ENCODE measurements around the gene HMCN2.

The HMCN2 gene

GRCh38 chr9:130372057-130372456, 106.5 kb downstream of the HMCN2 start:
- no peak for DNase-seq

- DNase-seq, result no peak
Measured at GRCh38 chr9:130373679-130374325, 108.2 kb downstream of the HMCN2 start.

DNA sequence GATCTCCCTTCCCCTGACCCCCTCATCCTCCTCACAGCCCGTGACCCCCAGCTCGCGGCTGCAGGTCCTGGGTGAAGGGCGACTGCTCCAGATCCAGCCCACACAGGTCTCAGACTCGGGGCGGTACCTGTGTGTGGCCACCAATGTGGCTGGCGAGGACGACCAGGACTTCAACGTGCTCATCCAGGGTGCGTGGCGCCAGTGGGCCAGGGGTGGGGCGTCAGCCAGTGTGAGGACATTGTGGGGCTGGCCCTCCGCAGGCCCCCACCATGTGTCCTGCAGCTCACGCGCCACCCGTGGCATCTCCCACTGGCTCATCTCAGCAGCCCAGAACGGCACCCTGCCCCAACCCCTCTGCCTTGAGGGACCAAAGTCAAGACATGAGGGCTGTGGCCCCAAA, 112.1 kb downstream of the HMCN2 start:
- no peak for DNase-seq

DNA sequence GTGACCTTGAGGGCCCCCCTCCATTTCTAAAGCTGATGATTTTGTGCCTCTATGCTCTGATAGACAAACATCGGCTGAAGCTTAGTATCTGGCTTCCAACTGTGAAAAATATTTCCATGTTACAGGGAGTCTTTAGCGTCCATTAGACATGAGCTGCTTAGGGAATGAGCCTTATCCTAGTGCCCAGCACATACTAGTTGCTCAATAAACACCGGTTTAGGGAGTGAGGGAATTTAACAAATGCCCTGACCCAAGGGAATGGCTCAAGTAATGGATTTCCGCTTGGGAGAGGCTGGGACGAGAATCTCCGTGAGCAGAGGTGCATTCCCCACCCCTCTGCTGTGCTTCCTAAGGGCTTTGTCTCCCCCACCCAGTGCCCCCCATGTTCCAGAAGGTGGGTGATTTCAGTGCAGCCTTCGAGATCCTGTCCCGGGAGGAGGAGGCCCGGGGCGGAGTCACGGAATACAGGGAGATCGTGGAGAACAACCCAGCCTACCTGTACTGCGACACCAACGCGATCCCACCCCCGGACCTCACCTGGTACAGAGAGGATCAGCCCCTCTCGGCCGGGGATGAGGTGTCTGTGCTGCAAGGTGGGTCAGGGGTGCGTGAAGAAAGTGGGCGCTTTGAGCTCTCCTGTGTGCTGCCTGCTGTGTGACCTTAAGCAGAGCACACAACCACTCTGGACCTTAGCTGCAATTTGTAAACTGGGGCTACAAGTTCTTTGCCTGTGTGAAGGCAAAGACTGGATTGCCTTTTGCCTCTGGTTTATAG, 113.5 kb downstream of the HMCN2 start:
- no peak for DNase-seq

DNA sequence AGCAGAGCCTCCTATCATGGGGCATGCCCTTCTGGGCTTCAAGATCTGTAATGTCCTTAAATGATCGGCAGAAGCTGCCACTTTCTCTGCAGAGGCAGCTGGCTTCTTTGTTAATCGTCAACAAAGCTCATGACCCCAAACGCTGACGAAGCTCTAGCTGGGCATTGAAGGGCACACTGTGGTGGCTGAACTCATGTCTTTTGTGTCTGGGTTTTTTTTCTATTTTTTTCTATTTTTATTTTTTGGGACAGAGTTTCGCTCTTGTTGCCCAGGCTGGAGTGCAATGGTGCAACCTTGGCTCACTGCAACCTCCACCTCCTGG, 114.0 kb downstream of the HMCN2 start:
- no peak for DNase-seq

DNA sequence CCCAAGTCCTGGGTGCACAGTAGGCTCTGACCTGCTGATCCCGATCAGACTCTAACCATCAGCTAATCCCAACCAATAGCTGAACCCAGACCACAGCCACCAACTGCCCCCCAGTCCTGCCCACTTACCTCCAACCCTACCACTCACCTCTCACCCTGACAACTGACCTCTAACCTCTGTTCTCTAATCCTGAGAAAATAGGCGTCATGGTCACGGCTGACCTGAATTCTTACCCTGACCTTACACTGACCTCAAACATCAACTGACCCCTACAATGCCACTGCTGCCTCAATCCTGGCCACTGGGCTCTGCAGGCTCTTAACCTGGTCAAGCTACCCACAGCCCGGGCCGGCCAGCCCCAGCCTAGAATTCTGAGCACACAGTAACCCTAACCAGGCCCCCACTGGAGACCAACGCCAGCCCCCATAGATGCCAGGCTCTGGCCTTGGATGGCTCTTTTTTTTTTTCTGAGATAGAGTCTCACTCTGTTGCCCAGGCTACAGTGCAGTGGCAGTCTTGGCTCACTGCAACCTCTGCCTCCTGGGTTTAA, 115.4 kb downstream of the HMCN2 start:
- no peak for DNase-seq

GRCh38 chr9:130381660-130382059, 116.1 kb downstream of the HMCN2 start:
- no peak for DNase-seq

GRCh38 chr9:130382096-130382495, 116.5 kb downstream of the HMCN2 start:
- no peak for DNase-seq

DNA sequence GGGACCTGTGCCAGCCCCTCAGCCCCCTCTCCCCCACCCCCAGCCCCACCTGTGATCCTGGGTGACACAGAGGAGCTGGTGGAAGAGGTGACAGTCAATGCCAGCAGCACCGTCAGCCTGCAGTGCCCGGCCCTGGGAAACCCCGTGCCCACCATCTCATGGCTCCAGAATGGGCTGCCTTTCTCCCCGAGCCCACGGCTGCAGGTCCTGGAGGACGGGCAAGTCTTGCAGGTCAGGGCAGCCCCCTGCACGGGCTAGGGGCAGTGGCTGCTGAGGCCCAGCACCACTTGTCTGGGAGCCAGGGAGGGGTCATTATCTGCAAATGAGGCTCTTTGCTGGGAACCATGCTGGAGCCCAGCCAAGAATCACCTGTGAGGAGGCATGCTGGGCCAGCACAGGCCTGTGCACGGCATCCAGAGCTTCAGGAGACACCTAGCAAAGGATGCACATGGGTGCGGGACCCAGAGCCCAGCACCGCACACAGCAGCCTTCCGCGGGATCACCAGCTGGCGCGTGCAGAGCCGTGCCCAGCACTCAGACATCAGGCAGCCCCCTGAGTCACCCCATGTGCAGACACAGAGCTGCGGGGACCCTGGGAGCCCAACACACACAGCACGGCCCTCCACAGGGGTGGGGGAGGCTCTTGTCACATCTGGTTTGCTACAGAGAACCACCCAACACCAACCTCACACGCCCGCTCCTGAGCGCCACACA, 117.2 kb downstream of the HMCN2 start:
- no peak for DNase-seq

- DNase-seq, result no peak
Measured at GRCh38 chr9:130383350-130383715, 117.8 kb downstream of the HMCN2 start.

DNA sequence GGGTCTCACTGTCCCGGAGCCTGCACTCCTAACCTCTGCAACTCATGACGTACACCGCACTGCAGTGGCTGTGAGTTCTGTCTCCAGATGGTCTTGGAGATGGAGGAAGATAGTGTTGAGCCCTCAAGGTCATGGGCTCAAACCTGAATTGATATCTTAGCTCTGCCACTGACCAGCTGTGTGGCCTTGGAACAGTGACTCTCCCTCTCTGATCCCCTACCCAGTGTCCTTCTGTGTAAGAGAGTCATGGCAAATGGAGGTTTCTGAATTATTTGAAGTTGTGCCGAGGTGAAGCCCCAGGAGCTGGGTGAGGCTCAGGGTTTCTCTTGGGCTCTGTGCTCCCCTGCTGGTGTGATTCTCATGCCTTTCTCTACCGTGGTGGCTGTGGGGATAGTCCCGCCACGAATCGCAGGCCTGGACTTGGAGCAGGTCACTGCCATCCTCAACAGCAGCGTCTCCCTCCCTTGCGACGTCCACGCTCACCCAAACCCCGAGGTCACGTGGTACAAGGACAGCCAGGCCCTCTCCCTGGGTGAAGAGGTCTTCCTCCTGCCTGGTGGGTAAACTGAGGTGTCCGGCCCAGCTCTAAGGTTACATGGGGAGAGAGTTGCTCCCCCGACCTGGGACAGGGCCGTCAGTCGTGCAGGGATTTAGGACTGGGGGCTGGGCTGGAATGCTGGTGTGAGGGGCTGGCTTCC, 118.6 kb downstream of the HMCN2 start:
- DNase-seq, result no peak

DNA sequence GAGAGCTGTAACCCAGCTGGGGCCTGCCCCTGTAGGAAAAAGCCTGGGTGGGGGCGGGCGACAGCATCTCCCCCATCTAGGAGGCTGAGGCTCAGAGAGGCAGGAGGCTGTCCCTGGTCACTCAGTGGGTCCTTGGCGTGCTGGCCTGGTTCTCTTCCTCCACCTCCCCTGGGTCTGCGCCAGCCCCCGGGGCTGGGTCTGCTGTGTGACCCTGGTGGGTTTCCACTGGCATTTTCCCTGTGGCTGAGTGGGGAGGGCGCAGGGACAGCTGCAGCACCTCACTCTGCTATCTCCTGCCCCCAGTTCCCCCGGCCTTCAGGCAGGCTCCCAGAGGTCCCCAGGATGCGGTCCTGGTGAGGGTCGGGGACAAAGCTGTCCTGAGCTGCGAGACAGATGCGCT, 119.7 kb downstream of the HMCN2 start:
- no peak for DNase-seq

- DNase-seq, result no peak
Measured at GRCh38 chr9:130387398-130387797, 121.8 kb downstream of the HMCN2 start.

DNA sequence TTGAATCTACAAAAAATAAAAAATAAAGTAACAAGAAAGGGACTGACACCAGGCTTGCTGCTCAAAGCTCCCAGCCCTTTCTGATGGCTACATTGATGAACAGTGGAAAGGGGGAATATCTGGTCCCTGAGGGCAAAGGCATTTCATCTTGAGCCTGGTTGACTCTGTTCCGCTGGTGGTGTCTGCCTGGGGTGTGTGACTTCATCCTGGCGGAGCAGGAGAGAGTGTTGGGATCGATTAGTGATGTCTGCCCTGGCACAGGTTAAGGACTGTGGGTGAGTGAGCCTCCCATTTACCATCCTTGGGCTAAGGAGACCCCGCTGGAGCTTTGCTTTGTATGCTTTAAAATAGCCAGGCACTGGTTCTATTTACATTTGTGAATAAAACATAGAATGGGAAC, 122.3 kb downstream of the HMCN2 start:
- no peak for DNase-seq

DNA sequence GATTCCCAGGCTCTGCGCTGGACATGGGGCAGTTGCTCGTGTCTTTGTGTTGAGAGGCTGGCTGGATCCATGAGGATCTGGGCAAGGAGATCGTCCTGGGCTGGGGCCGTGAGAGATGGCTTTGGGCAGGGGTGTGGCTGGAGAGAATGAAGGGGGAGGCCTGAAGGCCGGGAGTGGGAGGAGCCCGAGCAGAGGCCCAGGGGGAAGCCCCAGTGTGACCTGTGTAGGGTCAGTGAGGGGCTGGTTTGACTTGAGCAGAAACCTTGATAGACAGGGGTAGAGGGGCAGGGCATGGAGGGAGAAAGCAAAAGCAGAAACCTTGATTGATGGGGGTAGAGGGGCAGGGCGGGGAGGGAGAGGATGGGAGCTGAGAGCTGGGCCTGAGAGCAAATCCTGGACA, 124.8 kb downstream of the HMCN2 start:
- DNase-seq, result no peak

DNA sequence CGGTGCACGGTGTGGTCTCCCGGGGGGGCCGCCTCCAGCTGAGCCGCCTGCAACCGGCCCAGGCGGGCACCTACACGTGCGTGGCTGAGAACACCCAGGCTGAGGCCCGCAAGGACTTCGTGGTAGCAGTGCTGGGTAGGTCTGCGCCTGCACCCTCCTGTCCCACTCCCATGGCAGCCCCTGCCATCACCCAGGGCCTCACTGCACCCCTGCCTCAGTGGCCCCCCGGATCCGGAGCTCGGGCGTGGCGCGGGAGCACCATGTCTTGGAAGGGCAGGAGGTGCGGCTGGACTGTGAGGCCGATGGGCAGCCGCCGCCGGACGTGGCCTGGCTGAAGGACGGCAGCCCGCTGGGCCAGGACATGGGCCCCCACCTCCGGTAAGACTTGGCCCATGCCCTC, 125.4 kb downstream of the HMCN2 start:
- no peak for DNase-seq

GRCh38 chr9:130391866-130392265, 126.3 kb downstream of the HMCN2 start:
- DNase-seq, result no peak

- DNase-seq, result no peak
Measured at GRCh38 chr9:130393681-130394071, 128.1 kb downstream of the HMCN2 start.

- DNase-seq, result no peak
Measured at GRCh38 chr9:130394320-130394719, 128.8 kb downstream of the HMCN2 start.

- DNase-seq, result no peak
Measured at GRCh38 chr9:130394814-130395470, 129.4 kb downstream of the HMCN2 start.

DNA sequence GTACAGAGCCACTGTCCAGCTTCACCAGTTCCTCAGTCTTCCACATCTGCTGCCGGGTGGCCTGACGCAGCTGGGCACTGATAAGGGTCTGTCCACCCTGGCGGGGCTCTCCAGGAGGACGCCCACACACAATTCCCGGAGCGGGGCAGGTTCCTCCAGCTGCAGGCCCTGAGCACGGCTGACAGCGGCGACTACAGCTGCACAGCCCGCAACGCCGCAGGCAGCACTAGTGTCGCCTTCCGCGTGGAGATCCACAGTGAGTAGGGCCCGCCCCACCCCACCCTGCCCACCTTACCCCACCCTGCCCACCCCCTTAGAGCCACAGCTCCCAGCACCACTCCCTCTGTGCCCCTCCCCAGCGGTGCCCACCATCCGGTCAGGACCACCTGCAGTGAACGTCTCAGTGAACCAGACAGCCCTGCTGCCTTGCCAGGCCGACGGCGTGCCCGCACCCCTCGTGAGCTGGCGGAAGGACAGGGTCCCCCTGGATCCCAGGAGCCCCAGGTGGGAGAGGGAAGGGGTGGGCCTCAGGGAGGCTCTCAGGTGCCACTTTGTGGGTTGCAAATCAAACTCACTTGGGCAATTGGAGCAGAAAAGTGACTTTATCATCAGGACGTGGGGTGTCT, 130.4 kb downstream of the HMCN2 start:
- no peak for DNase-seq

- no peak for DNase-seq
Measured at GRCh38 chr9:130396581-130396980, 131.0 kb downstream of the HMCN2 start.
